NCI-H2196 (cell line): ENCODE results near the gene ZNG1B.
"Not testable (repeated sequence)": the region's sequence is repeated elsewhere in the genome, so short reads cannot be mapped to it uniquely, and the experiment has no call there.

Experiments used
- DNase-seq: peaks from one replicate; lab custom pipeline; 2025; ENCODE audit not compliant: unreplicated experiment; lab: John Stamatoyannopoulos, UW

The ZNG1B gene

DNA sequence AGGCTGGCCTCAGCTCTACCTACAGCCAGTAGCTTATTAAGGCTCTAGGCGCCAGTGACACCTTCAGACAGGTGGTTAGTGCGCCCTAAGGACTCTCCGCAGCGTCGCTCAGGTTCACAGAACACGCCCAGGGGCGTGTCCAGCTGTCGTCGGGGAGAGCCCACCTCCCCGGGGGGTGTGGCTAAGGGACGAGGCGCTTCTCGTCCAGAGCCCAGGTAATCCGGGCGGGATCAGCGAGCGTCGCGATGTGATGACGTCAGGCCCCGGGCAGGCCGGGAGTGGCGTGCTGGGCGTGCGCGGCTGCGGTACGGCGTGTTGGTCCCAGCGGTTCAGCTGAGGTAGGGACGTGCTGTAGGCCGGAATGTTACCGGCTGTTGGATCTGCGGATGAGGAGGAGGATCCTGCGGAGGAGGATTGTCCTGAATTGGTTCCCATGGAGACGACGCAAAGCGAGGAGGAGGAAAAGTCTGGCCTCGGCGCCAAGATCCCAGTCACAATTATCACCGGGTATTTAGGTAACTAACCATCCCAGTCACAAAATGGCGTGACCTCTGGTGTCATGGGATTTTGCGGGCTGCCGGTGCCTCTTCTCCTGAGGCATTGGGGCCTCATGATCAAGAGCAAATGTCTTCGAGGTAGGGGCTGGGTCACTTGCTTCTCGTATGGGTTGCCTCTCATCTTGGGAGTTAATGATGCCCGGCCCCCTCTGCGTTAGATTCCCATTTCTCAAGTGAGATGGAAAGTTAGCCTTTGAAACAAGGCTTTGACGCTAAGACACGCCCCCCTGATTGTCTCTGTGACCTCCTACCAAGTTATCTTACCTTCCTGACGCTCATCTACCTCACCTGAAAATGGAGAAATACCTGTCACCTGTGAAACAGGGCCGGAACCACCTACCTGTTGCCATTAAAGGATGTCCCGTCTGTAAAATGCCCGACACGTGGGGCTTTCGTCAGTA, at the start of gene ZNG1B:
ZNG1B (plus strand) TSS at position 184 of the 958 bp plus-strand sequence; CDS start at position 362, 178 bp downstream.
- DNase-seq = not testable (repeated sequence)

DNA sequence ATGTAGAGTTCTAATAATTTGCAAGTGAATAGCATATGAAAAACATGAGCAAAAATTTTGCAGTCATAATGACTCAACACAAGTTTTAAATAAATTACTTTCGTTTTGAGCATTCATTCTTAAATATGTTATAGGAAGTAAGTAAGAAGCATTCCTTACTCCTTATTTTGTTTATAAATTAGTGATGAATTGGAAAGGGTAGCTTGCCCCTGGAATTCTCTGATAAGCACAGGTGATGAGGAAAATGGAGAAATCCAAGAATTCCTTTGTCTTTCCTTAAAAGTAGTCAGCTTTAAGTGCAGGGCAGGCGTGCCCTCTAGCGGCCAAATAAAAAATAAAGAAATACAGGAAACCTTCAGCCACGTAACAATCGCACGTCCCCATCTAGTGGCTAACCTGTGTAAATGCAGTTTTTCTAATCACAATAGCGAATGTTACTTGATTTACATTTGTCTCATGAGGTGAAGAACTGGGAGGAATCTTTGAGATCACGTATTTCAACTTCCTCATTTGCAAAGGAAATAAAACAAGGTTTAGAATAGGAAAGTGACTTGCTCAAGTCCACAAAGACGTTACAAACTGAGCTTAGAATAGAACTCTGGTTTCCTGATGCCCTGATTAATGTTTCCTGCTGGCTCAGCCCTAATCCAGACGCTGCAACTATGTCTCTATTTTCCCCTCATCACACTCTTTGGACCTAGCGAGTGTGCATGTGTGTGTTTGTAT, 47.2 kb upstream of the ZNG1B start:
- no peak for DNase-seq

DNA sequence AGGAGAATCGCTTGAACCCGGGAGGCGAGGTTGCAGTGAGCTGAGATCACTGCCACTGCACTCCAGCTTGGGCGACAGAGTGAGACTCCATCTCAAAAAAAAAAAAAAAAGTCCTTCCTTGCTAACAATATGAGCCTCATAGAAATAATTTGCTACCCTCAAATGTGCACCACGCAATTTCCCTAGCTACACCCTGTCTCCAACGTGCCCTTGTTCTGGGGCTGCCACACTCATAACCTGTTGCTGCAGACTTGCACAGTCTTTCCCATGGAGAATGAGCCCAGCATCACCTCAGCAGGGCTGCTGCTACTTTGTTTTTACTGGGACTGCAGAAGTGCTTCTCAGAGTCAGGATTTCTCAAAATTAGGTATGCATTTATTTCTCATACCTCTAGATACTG, 46.4 kb upstream of the ZNG1B start:
- DNase-seq = no peak

DNA sequence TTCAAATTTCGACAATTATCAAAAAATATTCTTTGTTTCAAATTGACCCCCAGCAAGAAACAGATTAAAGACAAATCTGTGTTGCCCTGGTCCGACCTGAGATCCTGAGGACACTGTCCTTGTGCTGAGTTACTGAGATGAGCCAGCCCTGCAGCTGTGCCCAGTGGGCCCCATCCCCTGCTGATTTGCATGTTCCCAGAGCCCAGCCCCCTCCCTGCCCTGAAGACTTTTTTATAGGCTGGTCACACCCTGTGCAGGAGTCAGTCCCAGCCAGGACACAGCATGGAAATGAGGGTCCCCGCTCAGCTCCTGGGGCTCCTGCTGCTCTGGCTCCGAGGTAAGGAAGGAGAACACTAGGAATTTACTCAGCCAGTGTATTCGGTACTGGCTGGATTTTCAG, 31.4 kb upstream of the ZNG1B start:
- no peak for DNase-seq

DNA sequence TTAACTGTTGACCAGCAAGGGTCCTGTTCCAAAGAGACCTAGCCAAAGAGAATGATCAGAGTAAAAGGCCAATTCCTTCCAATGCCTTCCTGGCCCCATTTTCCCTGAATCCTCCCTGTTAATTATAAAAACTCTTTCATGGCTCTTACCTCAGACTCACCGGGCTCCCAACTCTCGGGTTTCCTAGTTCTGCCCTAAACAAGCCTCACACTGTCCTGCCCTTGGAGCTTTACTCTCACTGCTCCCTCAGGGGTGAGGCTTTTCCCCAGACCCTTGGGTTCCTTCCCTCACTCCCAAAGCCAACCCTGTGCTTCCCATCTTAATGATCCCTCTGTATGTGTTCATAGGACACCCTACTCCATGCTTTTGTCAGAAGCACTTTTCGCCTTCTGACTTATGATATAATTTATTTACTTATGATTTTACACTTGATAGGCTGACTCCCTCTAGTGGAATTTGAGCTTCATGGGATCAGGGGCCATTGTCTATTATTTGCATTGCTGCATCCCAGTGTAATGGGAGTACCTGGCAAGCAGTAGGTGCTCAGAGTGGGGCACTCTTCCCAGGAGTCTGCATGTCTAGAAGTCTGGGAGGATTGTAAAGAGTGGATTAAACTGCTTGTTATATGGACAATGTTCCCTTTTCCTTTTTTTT, 29.9 kb upstream of the ZNG1B start:
- no peak for DNase-seq

DNA sequence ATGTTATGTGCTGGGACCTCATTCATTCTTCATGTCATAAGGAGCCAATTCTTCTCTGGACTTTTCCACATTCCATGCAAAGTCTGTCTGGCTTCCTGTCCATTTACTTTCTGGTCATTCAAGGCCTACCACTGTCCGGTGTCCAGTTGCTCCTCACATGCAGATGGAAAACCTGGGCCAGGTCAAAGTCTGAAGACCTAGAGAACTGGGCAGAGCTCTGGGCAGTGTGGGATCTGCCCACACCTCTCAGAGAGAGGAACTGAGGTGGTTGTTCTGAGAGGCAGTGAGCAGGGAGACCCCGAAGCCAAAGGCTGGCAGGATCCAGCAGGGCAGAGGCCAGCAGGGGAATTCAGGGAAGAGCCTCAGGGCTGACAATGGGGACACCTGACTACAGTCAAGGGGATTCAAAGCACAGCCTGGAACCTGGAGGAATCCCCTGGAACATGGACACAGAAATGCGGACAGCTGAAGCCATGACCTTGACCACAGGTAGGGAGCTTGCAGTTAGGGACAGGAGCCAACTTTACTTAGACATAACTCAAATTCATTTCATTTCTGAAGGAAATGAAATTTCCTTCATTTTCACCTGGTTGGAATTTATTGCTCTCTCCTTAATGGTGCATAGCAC, 25.7 kb upstream of the ZNG1B start:
- not testable (repeated sequence) for DNase-seq

DNA sequence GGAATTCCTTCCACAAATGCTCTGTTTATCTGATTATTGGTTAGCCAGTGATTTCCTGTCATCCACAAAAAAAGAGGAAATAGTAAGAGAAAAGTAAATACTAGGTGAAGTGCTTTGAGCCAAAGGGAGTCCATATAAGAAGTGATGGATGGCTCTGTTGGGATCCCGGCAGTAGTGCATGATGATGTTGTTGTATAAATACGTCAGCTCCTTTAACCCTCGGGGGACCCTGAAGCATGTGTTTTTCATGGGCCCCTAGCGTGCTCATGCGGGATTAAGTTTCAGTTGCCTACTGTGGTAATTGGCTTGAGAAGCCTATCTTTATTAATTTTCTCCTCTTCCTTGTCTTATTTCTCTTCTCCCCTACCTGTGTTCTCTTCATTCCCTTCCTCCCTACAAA, 24.7 kb upstream of the ZNG1B start:
- not testable (repeated sequence) for DNase-seq

DNA sequence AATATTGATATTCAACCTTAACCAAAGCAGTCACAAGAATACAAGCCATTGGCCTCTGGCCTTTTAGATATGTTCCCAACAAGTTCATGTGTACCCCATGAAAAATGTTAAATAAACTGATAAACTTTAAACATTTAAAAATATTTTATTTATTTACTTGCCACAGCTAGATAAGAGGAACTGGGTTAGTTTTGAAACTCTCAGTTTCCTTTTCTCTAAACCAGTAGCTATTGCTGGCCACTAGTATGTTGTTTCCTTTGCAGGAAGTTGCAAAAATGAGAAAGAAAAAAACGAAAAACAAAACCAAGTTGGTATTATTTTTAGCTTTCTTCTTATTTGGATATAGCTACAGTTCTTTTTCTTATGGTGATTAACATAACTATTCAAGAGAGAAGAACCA, 5.7 kb upstream of the ZNG1B start:
- DNase-seq = not testable (repeated sequence)

DNA sequence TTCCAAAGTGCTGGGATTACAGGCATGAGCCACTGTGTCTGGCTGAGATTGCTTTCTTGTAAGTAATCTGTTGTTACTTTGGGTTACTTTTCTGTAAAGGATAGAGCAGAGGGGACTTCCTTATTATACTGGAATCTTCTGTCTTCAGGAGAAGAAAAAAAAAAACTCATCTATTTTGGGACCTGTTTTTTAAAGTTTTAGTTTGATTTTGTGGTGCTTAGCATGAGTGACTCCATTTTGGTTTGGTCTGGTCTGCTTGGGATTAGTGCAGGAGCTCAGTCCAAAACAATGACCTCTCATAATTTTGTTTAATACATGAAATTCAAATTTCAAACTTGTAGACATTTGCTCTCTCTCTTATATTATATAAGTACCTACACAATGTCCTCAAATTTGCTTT, 4.0 kb upstream of the ZNG1B start:
- DNase-seq = not testable (repeated sequence)

DNA sequence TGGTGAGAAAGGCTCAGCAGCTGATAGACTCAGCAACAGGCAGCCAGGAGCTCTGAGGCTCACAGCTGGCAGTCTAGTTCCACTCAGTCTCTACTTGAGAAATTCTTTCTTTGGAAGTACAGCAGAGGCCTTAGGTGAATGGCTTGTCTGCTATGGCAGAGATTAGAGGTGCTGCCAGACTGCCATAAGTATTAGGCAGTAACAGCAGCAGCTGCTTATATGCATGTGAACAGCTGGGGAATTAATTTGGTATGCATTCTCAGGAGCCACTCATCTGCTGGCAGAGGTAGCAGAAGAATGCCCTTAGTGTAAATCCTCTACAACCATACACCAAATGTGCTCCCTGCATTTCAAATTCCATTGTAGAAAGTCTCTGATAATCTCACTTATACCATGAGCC, 28.3 kb downstream of the ZNG1B start:
- DNase-seq = not testable (repeated sequence)

DNA sequence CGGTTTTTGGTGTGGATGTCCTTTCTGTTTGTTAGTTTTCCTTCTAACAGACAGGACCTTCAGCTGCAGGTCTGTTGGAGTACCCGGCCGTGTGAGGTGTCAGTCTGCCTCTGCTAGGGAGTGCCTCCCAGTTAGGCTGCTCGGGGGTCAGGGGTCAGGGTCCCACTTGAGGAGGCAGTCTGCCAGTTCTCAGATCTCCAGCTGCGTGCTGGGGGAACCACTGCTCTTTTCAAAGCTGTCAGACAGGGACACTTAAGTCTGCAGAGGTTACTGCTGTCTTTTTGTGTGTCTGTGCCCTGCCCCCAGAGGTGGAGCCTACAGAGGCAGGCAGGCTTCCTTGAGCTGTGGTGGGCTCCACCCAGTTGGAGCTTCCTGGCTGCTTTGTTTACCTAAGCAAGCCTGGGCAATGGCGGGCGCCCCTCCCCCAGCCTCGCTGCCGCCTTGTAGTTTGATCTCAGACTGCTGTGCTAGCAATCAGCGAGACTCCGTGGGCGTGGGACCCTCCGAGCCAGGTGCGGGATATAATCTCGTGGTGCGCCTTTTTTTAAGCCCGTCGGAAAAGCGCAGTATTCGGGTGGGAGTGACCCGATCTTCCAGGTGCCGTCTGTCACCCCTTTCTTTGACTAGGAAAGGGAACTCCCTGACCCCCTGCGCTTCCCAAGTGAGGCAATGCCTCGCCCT, 39.3 kb downstream of the ZNG1B start:
- DNase-seq = not testable (repeated sequence)

DNA sequence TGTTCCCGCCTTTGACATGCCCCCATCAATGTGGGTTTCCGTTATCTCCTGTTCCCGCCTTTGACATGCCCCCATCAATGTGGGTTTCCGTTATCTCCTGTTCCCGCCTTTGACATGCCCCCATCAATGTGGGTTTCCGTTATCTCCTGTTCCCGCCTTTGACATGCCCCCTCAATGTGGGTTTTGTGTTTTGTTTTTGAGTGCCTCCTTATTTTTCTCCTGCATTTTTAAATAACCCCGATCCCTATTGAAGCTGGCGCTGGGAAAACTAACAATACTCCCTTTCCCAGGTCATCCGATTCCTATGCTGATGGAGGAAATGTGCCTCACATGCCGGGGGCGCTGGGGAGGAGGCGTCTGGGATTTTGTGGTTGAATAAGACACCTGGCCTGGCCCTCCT, 59.0 kb downstream of the ZNG1B start:
- DNase-seq = not testable (repeated sequence)

DNA sequence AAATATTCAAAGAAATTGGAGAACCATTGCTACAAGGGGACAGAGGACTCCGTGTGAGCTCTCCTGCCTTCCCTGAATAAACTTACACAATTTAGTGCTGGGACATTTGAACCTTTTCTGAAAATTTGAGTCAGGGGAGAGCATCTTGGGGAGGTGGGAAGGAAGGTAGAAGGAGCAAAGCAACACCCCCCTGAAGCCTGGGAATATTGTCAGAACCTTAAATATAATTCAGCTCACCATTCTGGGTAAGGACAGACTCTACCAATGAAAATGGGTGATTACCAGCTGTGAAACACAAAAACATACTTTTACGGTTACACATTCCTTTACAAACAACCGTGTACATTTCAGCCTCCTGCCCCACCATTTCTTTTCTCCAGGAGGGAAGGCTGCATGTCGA, 60.9 kb downstream of the ZNG1B start, which contains the start of gene FOXD4L1:
FOXD4L1 (plus strand) TSS at position 301 of the 400 bp plus-strand sequence. CDS start 592 bp downstream, outside the sequence.
- DNase-seq = not testable (repeated sequence)

DNA sequence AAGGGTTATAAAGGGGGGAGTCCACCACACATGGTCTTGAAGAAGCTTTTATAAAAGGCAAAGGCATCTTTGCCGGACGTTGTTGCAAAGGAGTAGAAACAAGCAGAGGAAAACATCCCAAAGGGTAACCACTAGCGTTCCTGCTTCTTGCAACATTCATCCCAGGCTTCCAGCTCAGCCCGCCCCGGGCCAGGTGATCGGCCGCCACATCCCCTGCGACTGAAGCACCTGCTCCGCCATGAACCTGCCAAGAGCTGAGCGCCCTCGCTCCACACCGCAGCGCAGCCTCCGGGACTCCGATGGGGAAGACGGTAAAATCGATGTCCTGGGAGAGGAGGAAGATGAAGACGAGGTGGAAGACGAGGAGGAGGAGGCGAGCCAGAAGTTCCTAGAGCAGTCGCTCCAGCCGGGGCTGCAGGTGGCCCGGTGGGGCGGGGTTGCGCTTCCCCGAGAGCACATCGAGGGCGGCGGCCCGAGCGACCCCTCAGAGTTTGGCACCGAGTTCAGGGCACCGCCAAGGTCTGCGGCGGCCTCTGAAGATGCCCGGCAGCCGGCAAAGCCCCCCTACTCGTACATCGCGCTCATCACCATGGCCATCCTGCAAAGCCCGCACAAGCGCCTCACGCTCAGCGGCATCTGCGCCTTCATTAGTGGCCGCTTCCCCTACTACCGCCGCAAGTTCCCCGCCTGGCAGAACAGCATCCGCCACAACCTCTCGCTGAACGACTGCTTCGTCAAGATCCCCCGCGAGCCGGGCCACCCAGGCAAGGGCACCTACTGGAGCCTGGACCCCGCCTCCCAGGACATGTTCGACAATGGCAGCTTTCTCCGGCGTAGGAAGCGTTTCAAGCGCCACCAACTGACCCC, 61.8 kb downstream of the ZNG1B start:
- not testable (repeated sequence) for DNase-seq

DNA sequence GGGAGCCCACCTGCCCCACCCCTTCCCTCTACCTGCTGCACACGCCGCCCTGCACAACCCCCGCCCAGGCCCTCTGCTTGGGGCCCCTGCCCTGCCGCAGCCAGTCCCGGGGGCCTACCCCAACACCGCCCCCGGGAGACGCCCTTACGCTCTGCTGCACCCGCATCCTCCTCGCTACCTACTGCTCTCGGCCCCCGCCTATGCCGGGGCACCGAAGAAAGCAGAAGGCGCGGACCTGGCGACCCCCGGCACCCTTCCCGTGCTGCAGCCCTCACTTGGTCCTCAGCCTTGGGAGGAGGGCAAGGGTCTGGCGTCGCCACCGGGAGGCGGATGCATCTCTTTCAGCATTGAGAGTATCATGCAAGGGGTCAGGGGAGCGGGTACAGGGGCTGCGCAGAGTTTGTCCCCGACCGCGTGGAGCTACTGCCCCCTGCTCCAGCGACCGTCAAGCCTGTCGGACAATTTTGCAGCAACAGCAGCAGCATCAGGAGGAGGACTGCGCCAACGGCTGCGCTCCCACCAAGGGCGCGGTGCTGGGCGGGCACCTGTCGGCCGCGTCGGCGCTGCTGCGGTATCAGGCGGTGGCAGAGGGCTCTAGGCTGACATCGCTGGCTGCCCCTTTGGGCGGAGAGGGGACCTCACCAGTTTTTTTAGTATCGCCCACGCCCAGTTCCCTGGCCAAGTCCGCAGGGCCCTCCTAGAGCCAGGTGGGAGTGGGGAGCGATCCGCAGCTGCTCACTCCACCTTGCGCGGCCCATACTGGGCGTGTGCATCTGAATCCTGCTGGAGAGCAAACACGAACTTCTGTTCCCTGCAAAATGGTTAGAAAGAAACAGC, 62.6 kb downstream of the ZNG1B start:
- not testable (repeated sequence) for DNase-seq

DNA sequence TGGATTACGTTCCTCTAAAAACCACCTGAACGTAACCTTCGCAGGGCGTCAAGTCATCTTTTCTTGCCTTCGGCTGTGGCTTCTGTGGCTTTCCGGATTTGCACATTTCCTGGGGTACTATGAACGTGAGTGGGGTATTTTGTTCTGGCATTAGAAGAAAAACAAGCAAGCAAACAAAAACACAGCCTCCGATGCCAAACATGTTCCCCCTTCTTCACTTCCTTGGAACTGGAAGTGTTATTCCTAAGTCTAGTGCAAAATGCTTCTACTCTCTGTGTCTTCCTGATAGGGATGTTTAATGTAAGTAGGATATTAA, 63.2 kb downstream of the ZNG1B start:
- DNase-seq = not testable (repeated sequence)

DNA sequence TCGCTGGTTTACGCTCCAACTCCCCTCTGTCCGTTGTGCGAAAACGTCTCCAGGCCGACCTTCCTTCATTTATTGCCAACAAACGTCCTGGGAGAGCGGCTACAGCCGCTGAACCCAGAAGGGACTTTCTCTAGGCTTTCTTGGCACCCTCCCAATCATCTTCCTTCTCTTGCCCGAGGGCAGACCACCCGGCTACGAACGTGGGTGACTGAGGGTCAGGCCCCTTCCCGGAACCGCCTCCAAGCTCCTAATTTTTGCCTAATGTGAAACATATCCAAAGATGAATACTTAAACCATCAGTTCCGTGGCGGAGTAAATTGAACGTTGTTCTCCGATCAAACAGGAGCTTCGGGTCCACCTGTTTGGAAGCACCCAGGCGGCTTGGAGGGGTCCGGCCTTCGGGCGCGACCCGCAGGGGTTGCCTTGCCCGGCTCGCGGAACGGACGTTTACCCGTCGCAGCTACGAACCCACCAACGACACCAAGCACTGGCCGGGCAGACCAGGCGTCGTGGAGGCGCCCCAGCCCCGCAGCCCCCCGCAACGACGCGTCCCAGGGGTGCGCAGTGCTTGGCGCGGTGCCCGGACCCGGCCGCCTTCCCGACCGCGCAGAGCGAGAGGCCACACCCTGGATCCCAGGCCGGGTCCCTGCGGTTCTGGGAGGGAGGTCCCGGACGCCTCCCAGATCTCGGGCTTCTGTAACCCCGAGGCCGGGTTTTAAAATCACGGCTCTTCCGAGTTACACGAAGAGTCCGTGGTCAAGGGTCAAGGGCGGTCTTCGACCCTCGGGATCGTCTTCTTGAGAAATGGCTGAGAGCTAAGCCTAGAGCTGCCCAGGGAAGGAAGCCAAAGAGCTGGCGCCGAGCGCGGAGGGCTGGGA, 65.0 kb downstream of the ZNG1B start:
- not testable (repeated sequence) for DNase-seq
